HepG2 (cell line): ENCODE data around the gene TRIM31. TPM values are rescaled to one million over a fixed set of nuclear protein-coding genes. Genes with fewer than 3 reads are reported as not detected.
A peak's percentile ranks its signal among the peaks of the same experiment; 100 is the strongest.

Source experiments
- ATAC-seq: fragments of 200-7000 bp; cut with Tn5 transposase; 3 replicates; pipeline ENCODE4 v1.9.1; 2020; ENCODE audit warnings: mild to moderate bottlenecking, moderate library complexity
- BruUV-seq: library from RNA; stranded (reverse); fragments of 400-500 nt; replicated peaks from 2 replicates; lab custom pipeline; 2021; lab: Mats Ljungman, UMichigan
- CTCF ChIA-PET: fragments of 300-600 bp; formaldehyde crosslinking; extraction: SDS; loops from one replicate; lab custom pipeline; 2021; ENCODE audit warnings: low total read pairs, inconsistent platforms, low intra/inter-chr PET ratio; lab: Yijun Ruan, JAX
- POLR2A ChIA-PET: fragments of 350-600 bp; sonication (Branson Sonifier 250); formaldehyde crosslinking; loops from one replicate; lab custom pipeline; 2020; ENCODE audit warnings: antibody characterized with exemption, inconsistent platforms; lab: Yijun Ruan, JAX
- DNase-seq: peaks from one replicate; pipeline ENCODE4 v3.0.0-alpha.2; 2015; ENCODE audit warnings: low spot score
- FAIRE-seq: peaks from 3 replicates; lab custom pipeline; 2011; peaks lifted over from hg19 to GRCh38; lab: Jason Lieb, UNC
- H2AFZ ChIP-seq: one replicate; pipeline ENCODE4 v1.6.1; 2011; ENCODE audit warnings: low read length, inconsistent platforms
- H3K27ac ChIP-seq: fragments of 300-600 bp; 3 replicates; pipeline ENCODE4 v1.8.0; 2011; ENCODE audit warnings: mixed run types, mild to moderate bottlenecking, mixed read lengths, low read length, inconsistent platforms; ENCODE audit not compliant: insufficient read depth; ENCODE audit errors: extremely low read length
- H3K27me3 ChIP-seq, 2 experiments: fragments of 200-600 bp in 1 of 2; 2 replicates in 1 of 2; 3 replicates in 1 of 2; pipeline versions ENCODE4 v1.6.0 to v1.8.0; 2011; ENCODE audit warnings: low read length in 2 of 2, mild to moderate bottlenecking in 2 of 2, moderate library complexity in 2 of 2, inconsistent platforms in 1 of 2; ENCODE audit not compliant: insufficient read depth in 2 of 2, control insufficient read depth in 1 of 2
- H3K36me3 ChIP-seq, 2 experiments: fragments of 200-600 bp in 1 of 2; replicated peaks in 1 of 2; 2 replicates in 1 of 2; 3 replicates in 1 of 2; pipeline versions ENCODE4 v1.5.1 to v1.8.0; 2011; ENCODE audit warnings: low read length in 2 of 2, inconsistent platforms in 1 of 2; ENCODE audit not compliant: insufficient read depth in 2 of 2, control insufficient read depth in 1 of 2
- H3K4me1 ChIP-seq: 2 replicates; pipeline ENCODE4 v1.5.1; 2012; ENCODE audit warnings: low read length, inconsistent platforms; ENCODE audit not compliant: insufficient read depth
- H3K4me2 ChIP-seq: 2 replicates; pipeline ENCODE4 v1.6.0; 2011; ENCODE audit warnings: low read depth, low read length, inconsistent platforms
- H3K4me3 ChIP-seq, 3 experiments: fragments of 200-600 bp in 1 of 3; sonication (generic), shearing (Covaris generic) in 1 of 3; replicated peaks in 1 of 3; 2 replicates each; pipeline ENCODE4 v1.5.1; 2011 to 2016; ENCODE audit warnings: low read length in 3 of 3, inconsistent platforms in 2 of 3, low read depth in 2 of 3, mild to moderate bottlenecking in 2 of 3, control low read depth in 1 of 3, mixed read lengths in 1 of 3; ENCODE audit not compliant: insufficient read depth in 1 of 3
- H3K79me2 ChIP-seq: one replicate; pipeline ENCODE4 v1.6.1; 2011; ENCODE audit warnings: low read length, inconsistent platforms; ENCODE audit not compliant: insufficient read depth
- H3K9ac ChIP-seq: 2 replicates; pipeline ENCODE4 v1.6.0; 2011; ENCODE audit warnings: mild to moderate bottlenecking, low read depth, low read length, inconsistent platforms; ENCODE audit not compliant: insufficient read depth
- H3K9me3 ChIP-seq: 2 replicates; pipeline ENCODE4 v1.5.1; 2012; ENCODE audit warnings: mild to moderate bottlenecking, low read length
- H4K20me1 ChIP-seq: 2 replicates; pipeline ENCODE4 v1.6.0; 2011; ENCODE audit warnings: inconsistent platforms, mild to moderate bottlenecking, low read length, moderate library complexity; ENCODE audit not compliant: insufficient read depth
- AGO2 ChIP-seq: fragments of 200-400 bp; formaldehyde crosslinking; optimal IDR thresholded peaks from 2 replicates; pipeline ENCODE3; 2017; ENCODE audit warnings: mild to moderate bottlenecking, low read depth, low read length, moderate library complexity
- ATF7 ChIP-seq, 2 experiments: fragments of 450-650 bp in 1 of 2; sonication (generic) in 1 of 2; formaldehyde crosslinking in 1 of 2; IDR thresholded peaks; 2 replicates each; pipeline versions ENCODE4 v1.4.0 to v1.6.1; 2016 to 2020; ENCODE audit warnings: antibody characterized with exemption in 1 of 2, mild to moderate bottlenecking in 1 of 2, missing genetic modification reagents in 1 of 2
- BCL6 ChIP-seq: IDR thresholded peaks from 2 replicates; pipeline ENCODE4 v1.6.1; 2016; ENCODE audit warnings: missing genetic modification reagents, missing compliant biosample characterization
- CREB1 ChIP-seq, 2 experiments: fragments of 450-650 bp in 1 of 2; IDR thresholded peaks; 2 replicates each; pipeline ENCODE4 v1.6.1; 2016 to 2017; ENCODE audit warnings: control low read depth in 1 of 2, mild to moderate bottlenecking in 1 of 2, missing compliant biosample characterization in 1 of 2, missing genetic modification characterization in 1 of 2
- HNF4G ChIP-seq, 2 experiments: sonication (generic) in 1 of 2; formaldehyde crosslinking in 1 of 2; IDR thresholded peaks; 2 replicates each; pipeline versions ENCODE4 v1.4.0 to v1.6.1; 2011 to 2020; ENCODE audit warnings: borderline replicate concordance in 2 of 2, low read depth in 2 of 2, mild to moderate bottlenecking in 2 of 2, low read length in 1 of 2, missing genetic modification reagents in 1 of 2, moderate library complexity in 1 of 2
- HNRNPLL ChIP-seq: fragments of 200-400 bp; formaldehyde crosslinking; IDR thresholded peaks from 2 replicates; pipeline ENCODE4 v1.6.1; 2017; ENCODE audit warnings: mild to moderate bottlenecking, low read depth, low read length; ENCODE audit not compliant: poor library complexity, severe bottlenecking
- HOXA3 ChIP-seq: sonication (generic); formaldehyde crosslinking; IDR thresholded peaks from 2 replicates; pipeline ENCODE4 v1.5.0; 2020; ENCODE audit warnings: missing genetic modification reagents
- PBX3 ChIP-seq: sonication (generic); formaldehyde crosslinking; IDR thresholded peaks from 2 replicates; pipeline ENCODE4 v1.8.1; 2023; ENCODE audit warnings: missing genetic modification reagents, inconsistent platforms, borderline replicate concordance
- POGZ ChIP-seq: sonication (generic); formaldehyde crosslinking; IDR thresholded peaks from 2 replicates; pipeline ENCODE4 v1.4.0; 2020; ENCODE audit warnings: mild to moderate bottlenecking, missing genetic modification reagents
- RARA ChIP-seq: IDR thresholded peaks from 2 replicates; pipeline ENCODE4 v1.6.1; 2016; ENCODE audit warnings: missing genetic modification reagents, missing compliant biosample characterization
- ZBTB21 ChIP-seq: sonication (generic); formaldehyde crosslinking; IDR thresholded peaks from 2 replicates; pipeline ENCODE4 v1.4.0; 2020; ENCODE audit warnings: missing genetic modification reagents
- WGBS: methylation state at CpG from one replicate; pipeline ENCODE4 v1.1.6; 2017; ENCODE audit warnings: low lambda C conversion rate; 5-methylcytosine and 5-hydroxymethylcytosine counted together
- in situ Hi-C: cut with HindIII; loops from 2 replicates; pipeline ENCODE4 v1.10.0; 2017; ENCODE audit warnings: low pct_unique_long_range_greater_than_20kb; ENCODE audit not compliant: extremely low pct_ligation_motif_present
- intact Hi-C: fragments of 100-400 bp; cut with micrococcal nuclease; formaldehyde crosslinking; loops from one replicate; pipeline ENCODE4 v1.10.0; 2022; ENCODE audit not compliant: unreplicated experiment
- polyA plus RNA-seq, 8 experiments: library from polyadenylated mRNA; depleted of rRNA in 3 of 8; stranded (reverse) in 7 of 8; unstranded in 1 of 8; fragments of >200 nt; fragmentation: Illumina TruSeq in 4 of 8; extraction: Trizol in 4 of 8; gene quantifications; 2 replicates each; pipeline versions ENCODE4 v1.2.1 to v1.2.3, GENCODE V29; 2011 to 2016; ENCODE audit warnings: low read depth in 4 of 8, missing spikeins in 1 of 8, mixed read lengths in 1 of 8; ENCODE audit not compliant: insufficient read depth in 1 of 8
- total RNA-seq, 5 experiments: library from RNA; depleted of rRNA; stranded (reverse); fragments of >200 nt; fragmentation: Illumina TruSeq; extraction: Trizol; gene quantifications; 2 replicates each; pipeline ENCODE4 v1.2.3, GENCODE V29; 2016; ENCODE audit warnings: low read depth in 1 of 5

Gene TRIM31
- total and polyA plus RNA-seq, 2 of the 13 experiments (the other 11 are each of a cell fraction or from before 2014, with no cell fraction given): 0.13 to 0.51 TPM

GRCh38 chr6:30144811-30145210 is 31.9 kb upstream of the TRIM31 start:
- BruUV-seq: no TSS peak
- in situ Hi-C loops (no loop called here), intact Hi-C loops (no loop called here)
- H3K79me2 ChIP-seq: no peaks in the 10 kb centered on the region
- H3K36me3 ChIP-seq: no peaks in the 10 kb centered on the region
- peak overlapping the region; percentile 67 for H3K4me2 ChIP-seq
- FAIRE-seq (no peak), DNase-seq (no peak), ATAC-seq (no peak)
- H3K9me3 ChIP-seq: no peaks in the 10 kb centered on the region
- no peak overlapping the region for H3K4me3 ChIP-seq
- TF ChIP-seq AGO2 (no peak), RARA (CRISPR knock-in tag) (peak; percentile 65; the same call in 1 of the 2 replicates), HNRNPLL (no peak), ZBTB21 (CRISPR knock-in tag) (peak; percentile 69; the same call in 1 of the 2 replicates), ATF7 (IDR thresholded peaks at IDR 0.05) (peak; percentile 62), ATF7 (CRISPR knock-in tag; IDR thresholded peaks at IDR 0.05) (no peak), CREB1 (IDR thresholded peaks at IDR 0.05) (peak; percentile 91), CREB1 (CRISPR knock-in tag; IDR thresholded peaks at IDR 0.05) (no peak), HOXA3 (peak; percentile 40; the same call in 1 of the 2 replicates), BCL6 (CRISPR knock-in tag) (peak; percentile 42; the same call in 1 of the 2 replicates), POGZ (CRISPR knock-in tag) (0 out of 2 replicates have a peak, but pooled peaks have one; percentile 2)
- POLR2A ChIA-PET: interaction anchor here (0.9 to 1.9 kb wide), 3 partner anchors 10 to 19 kb away, joined by 3 to 5 read pairs (median 4); no protein-coding TSS in a partner anchor
- CTCF ChIA-PET: no interaction called here
- no peak overlapping the region for H2AFZ ChIP-seq
- H3K27ac ChIP-seq: no peak overlapping the region
- H3K4me1 ChIP-seq: peaks cover 22% of the 10 kb centered on the region
- no peaks in the 10 kb centered on the region; a peak in 1 of 5 replicates for H3K27me3 ChIP-seq
- H3K9ac ChIP-seq: no peak overlapping the region
- WGBS: 24% methylated on average over 6 of the region's 6 CpGs
- H4K20me1 ChIP-seq: no peaks in the 10 kb centered on the region

- no peak for DNase-seq
- Histone ChIP-seq H3K36me3 (no peaks in the 10 kb centered on the region), H3K79me2 (no peaks in the 10 kb centered on the region), H3K27ac (no peak overlapping the region), H3K27me3 (no peaks in the 10 kb centered on the region; a peak in 1 of 5 replicates), H3K4me2 (peak overlapping the region; percentile 67), H3K9me3 (no peaks in the 10 kb centered on the region), H3K9ac (no peak overlapping the region), H4K20me1 (no peaks in the 10 kb centered on the region), H2AFZ (peak overlapping the region; percentile 79), H3K4me3 (no peak overlapping the region), H3K4me1 (peaks cover 31% of the 10 kb centered on the region)
- POLR2A ChIA-PET: interaction anchor here (1.9 kb wide), 1 partner anchor 20 kb away, joined by 4 read pairs; no protein-coding TSS in a partner anchor
- CTCF ChIA-PET: no interaction called here
- intact Hi-C loops (no loop called here), in situ Hi-C loops (no loop called here)
- 3% methylated on average over 2 of the region's 2 CpGs for WGBS
- ATAC-seq: peak; percentile 60; the same call in 2 of the 3 replicates
- FAIRE-seq: no peak
- BruUV-seq: no TSS peak
- TF ChIP-seq PBX3 (no peak), HNF4G (IDR thresholded peaks at IDR 0.05; ENCODE audit: borderline replicate concordance, low read depth, low read length) (no peak), HNF4G (CRISPR knock-in tag; IDR thresholded peaks at IDR 0.05; ENCODE audit: borderline replicate concordance, low read depth) (no peak)
Observed at GRCh38 chr6:30143780-30144179, 30.9 kb upstream of the TRIM31 start.
